ENCODE results near the gene PTPRS. TPM values are rescaled to one million over a fixed set of nuclear protein-coding genes. Genes with fewer than 3 reads are reported as not detected.

Gene PTPRS
- total and polyA plus RNA-seq, 4 donors, result 10.9 to 96.7 (median 46.4) TPM

DNA sequence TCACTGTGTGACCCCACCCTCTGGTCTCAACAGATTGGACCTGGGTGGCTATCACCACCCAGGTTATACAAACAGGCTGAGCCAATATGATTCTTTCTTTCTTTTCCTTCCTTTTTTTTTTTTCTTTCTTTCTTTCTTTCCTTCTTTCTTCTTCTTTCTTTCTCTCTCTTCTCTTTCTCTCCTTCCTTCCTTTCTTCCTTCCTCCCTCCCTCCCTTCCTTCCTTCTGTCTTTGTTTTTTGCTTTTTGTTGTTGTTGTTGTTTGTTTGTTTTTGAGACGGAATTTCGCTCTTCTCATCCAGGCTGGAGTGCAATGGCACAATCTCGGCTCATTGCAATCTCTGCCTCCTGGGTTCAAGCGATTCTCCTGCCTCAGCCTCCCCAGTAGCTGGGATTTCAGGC, 17.0 kb upstream of the PTPRS start:
- WGBS, 2 donors, result 66 to 77% methylated on average over 4 of the region's 4 CpGs
- H3K9ac ChIP-seq (ENCODE audit: insufficient read depth in 1 of 2, low read length in 2 of 2), result no peak overlapping the region
- H3K36me3 ChIP-seq (ENCODE audit: control insufficient read depth in 4 of 4, insufficient read depth in 4 of 4, low read length in 4 of 4), result no peaks in the 10 kb centered on the region
- TF ChIP-seq, protein P1, sequence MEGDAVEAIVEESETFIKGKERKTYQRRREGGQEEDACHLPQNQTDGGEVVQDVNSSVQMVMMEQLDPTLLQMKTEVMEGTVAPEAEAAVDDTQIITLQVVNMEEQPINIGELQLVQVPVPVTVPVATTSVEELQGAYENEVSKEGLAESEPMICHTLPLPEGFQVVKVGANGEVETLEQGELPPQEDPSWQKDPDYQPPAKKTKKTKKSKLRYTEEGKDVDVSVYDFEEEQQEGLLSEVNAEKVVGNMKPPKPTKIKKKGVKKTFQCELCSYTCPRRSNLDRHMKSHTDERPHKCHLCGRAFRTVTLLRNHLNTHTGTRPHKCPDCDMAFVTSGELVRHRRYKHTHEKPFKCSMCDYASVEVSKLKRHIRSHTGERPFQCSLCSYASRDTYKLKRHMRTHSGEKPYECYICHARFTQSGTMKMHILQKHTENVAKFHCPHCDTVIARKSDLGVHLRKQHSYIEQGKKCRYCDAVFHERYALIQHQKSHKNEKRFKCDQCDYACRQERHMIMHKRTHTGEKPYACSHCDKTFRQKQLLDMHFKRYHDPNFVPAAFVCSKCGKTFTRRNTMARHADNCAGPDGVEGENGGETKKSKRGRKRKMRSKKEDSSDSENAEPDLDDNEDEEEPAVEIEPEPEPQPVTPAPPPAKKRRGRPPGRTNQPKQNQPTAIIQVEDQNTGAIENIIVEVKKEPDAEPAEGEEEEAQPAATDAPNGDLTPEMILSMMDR (IDR thresholded peaks at IDR 0.05; ENCODE audit: control extremely low read depth, extremely low read depth), result no peak
- H3K4me1 ChIP-seq (ENCODE audit: control insufficient read depth in 5 of 5, insufficient read depth in 5 of 5, low read length in 5 of 5), result no peaks in the 10 kb centered on the region
- DNase-seq, result no peak
- no peak overlapping the region for H3K4me3 ChIP-seq
- H3K27ac ChIP-seq (ENCODE audit: low read depth in 1 of 2, low read length in 1 of 2), result no peak overlapping the region
- H3K27me3 ChIP-seq (ENCODE audit: control insufficient read depth in 3 of 3, insufficient read depth in 3 of 3, low read length in 2 of 3), result no peaks in the 10 kb centered on the region
- ATAC-seq (ENCODE audit: insufficient read depth, low FRiP score), result no peak
- peaks cover 0 to 12% (median 0%) of the 10 kb centered on the region in 4 donors for H3K9me3 ChIP-seq (ENCODE audit: control insufficient read depth in 4 of 4, insufficient read depth in 3 of 4, low read length in 3 of 4)

DNA sequence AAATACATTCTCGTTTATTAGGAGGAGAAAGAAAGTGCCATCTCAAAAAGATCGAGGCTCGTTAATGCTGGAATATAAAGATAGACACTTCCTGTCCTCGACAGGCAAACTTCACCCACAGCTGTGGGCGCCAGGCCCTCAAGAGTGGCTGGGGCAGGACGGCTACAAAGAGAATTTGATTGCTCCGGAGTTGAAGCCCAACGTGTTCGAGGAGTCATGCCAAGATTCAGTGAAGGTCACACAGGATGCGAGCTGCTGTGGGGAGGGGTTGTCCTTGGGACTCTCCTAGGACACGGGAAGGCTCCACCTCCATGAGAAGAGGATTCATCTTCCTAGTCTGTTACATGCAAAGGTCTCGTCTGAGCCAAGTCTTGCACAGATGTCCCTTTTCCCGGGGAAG, 16.3 kb upstream of the PTPRS start:
- Histone ChIP-seq H3K4me1 (ENCODE audit: control insufficient read depth in 5 of 5, insufficient read depth in 5 of 5, low read length in 5 of 5) (no peaks in the 10 kb centered on the region), H3K27me3 (ENCODE audit: control insufficient read depth in 3 of 3, insufficient read depth in 3 of 3, low read length in 2 of 3) (peaks cover 0 to 3% (median 0%) of the 10 kb centered on the region in 3 donors), H3K4me3 (no peak overlapping the region), H3K36me3 (ENCODE audit: control insufficient read depth in 4 of 4, insufficient read depth in 4 of 4, low read length in 4 of 4) (no peaks in the 10 kb centered on the region), H3K9ac (ENCODE audit: insufficient read depth in 1 of 2, low read length in 2 of 2) (no peak overlapping the region), H3K9me3 (ENCODE audit: control insufficient read depth in 4 of 4, insufficient read depth in 3 of 4, low read length in 3 of 4) (peaks cover 0 to 12% (median 0%) of the 10 kb centered on the region in 4 donors), H3K27ac (ENCODE audit: low read depth in 1 of 2, low read length in 1 of 2) (no peak overlapping the region)
- no peak for DNase-seq
- no peak for ATAC-seq (ENCODE audit: insufficient read depth, low FRiP score)
- TF ChIP-seq, protein P1 (IDR thresholded peaks at IDR 0.05; ENCODE audit: control extremely low read depth, extremely low read depth), result no peak
- WGBS, 2 donors, result 37 to 51% methylated on average over 13 of the region's 13 CpGs

DNA sequence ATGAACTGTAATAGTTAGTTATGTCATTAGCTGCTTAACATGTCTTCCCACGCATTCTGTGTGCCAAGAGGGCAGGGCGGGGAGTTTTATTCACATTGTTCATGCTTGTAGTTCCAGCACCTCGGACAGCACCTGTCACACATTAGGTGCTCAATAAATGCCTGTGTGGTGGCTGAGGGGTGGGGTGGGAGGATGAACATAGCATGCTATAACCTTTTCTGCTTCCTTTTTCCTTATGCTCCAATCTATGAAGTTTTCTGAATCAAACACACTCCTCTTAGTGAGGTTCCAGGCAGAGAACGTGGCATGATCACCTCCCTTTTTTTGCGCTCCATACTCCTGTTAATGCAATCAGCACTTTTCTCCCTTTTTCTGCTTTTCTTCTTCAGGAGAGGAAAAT, 15.8 kb upstream of the PTPRS start:
- TF ChIP-seq, protein P1 (IDR thresholded peaks at IDR 0.05; ENCODE audit: control extremely low read depth, extremely low read depth), result no peak
- no peak overlapping the region for H3K9ac ChIP-seq (ENCODE audit: insufficient read depth in 1 of 2, low read length in 2 of 2)
- no peak overlapping the region for H3K4me3 ChIP-seq
- peaks cover 0 to 12% (median 0%) of the 10 kb centered on the region in 4 donors for H3K9me3 ChIP-seq (ENCODE audit: control insufficient read depth in 4 of 4, insufficient read depth in 3 of 4, low read length in 3 of 4)
- ATAC-seq (ENCODE audit: insufficient read depth, low FRiP score) (no peak), DNase-seq (no peak)
- H3K36me3 ChIP-seq (ENCODE audit: control insufficient read depth in 4 of 4, insufficient read depth in 4 of 4, low read length in 4 of 4), result no peaks in the 10 kb centered on the region
- H3K27me3 ChIP-seq (ENCODE audit: control insufficient read depth in 3 of 3, insufficient read depth in 3 of 3, low read length in 2 of 3), result peaks cover 0 to 6% (median 2%) of the 10 kb centered on the region in 3 donors
- no peaks in the 10 kb centered on the region for H3K4me1 ChIP-seq (ENCODE audit: control insufficient read depth in 5 of 5, insufficient read depth in 5 of 5, low read length in 5 of 5)
- no peak overlapping the region for H3K27ac ChIP-seq (ENCODE audit: low read depth in 1 of 2, low read length in 1 of 2)
- WGBS, 2 donors, result 87 to 88% methylated on average over 5 of the region's 5 CpGs

DNA sequence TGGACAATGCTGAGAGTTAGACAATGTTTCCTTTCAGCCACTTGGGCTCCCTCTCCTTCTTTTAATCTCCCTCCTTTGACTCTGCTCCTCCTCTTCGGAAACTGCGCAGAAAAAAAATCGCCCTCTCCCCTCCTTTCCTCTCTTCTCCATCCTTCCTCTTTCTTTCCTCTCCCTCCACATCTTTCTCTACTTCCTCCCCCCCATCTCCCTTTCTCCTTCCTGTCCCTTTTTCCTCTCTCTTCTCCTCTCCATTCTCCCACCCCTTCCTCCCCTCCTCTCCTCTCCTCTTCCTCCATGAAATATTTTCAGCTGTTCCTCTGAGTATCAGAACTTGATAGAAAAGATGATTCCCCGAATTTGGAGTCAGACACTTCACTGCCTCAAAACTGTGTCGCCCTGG, 15.1 kb upstream of the PTPRS start:
- H3K36me3 ChIP-seq (ENCODE audit: control insufficient read depth in 4 of 4, insufficient read depth in 4 of 4, low read length in 4 of 4), result no peaks in the 10 kb centered on the region
- H3K9me3 ChIP-seq (ENCODE audit: control insufficient read depth in 4 of 4, insufficient read depth in 3 of 4, low read length in 3 of 4), result peaks cover 0 to 12% (median 0%) of the 10 kb centered on the region in 4 donors
- ATAC-seq (ENCODE audit: insufficient read depth, low FRiP score) (no peak), DNase-seq (no peak)
- no peak overlapping the region for H3K27ac ChIP-seq (ENCODE audit: low read depth in 1 of 2, low read length in 1 of 2)
- H3K27me3 ChIP-seq (ENCODE audit: control insufficient read depth in 3 of 3, insufficient read depth in 3 of 3, low read length in 2 of 3), result peaks cover 0 to 6% (median 2%) of the 10 kb centered on the region in 3 donors
- 57 to 60% methylated on average over 5 of the region's 5 CpGs for WGBS, 2 donors
- no peak overlapping the region for H3K4me3 ChIP-seq
- no peak overlapping the region for H3K9ac ChIP-seq (ENCODE audit: insufficient read depth in 1 of 2, low read length in 2 of 2)
- TF ChIP-seq, protein P1 (IDR thresholded peaks at IDR 0.05; ENCODE audit: control extremely low read depth, extremely low read depth), result no peak
- H3K4me1 ChIP-seq (ENCODE audit: control insufficient read depth in 5 of 5, insufficient read depth in 5 of 5, low read length in 5 of 5), result no peaks in the 10 kb centered on the region

Measured in lung (tissue), 12 donors.